ENCODE results near the gene ACP4.

The ACP4 gene

DNA sequence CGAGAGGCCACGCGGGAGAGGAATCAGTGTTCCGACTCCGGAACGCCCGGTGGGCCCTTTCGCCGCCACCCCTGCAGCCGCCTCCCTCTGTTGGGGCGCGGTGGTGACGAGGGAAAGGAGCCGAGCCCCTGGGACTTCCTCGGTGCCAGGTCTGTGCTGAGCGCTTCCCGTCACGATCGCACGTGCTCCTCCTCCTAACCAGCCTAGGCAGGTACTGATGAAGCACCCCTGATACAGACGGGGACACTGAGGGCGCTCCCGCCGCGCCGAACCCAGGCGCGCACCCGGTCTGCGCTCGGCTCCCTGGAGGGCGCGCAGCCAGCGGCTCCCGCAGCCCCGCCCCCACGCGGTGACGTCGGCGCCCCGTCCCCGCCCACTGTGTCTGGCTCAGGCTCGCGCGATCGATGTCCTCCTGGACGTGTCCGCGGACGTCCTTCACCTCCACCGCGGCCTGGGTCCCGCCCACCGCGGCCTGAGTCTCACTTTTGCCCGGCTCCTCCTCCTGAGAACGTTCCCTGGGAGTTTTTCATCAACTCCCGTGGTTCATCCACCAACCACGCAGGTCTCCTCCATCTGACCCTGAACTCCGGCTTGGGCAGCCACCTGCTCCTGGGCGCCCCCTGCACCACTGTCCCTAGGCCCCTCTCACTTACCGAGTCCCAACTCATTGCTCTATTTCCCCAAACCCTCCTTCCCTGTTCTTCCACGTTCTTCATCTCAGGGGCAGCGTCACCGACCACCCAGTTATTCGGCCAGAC lies 45.7 kb downstream of the ACP4 start:
- peak; percentile 23 to 28 for DNase-seq (ENCODE audit: low spot score in 2 of 2)
- Mint-ChIP-seq H3K9me3 (no peaks in the 10 kb centered on the region), H3K27me3 (peaks cover 70% of the 10 kb centered on the region), H3K4me1 (peaks cover 18% of the 10 kb centered on the region), H3K36me3 (ENCODE audit: insufficient read depth) (peaks cover 2% of the 10 kb centered on the region), H3K4me3 (peak overlapping the region; percentile 79), H3K27ac (ENCODE audit: low read depth) (no peak overlapping the region)
- ATAC-seq (replicated peaks; ENCODE audit: extremely low read depth, poor library complexity, severe bottlenecking) = peak; percentile 46

DNA sequence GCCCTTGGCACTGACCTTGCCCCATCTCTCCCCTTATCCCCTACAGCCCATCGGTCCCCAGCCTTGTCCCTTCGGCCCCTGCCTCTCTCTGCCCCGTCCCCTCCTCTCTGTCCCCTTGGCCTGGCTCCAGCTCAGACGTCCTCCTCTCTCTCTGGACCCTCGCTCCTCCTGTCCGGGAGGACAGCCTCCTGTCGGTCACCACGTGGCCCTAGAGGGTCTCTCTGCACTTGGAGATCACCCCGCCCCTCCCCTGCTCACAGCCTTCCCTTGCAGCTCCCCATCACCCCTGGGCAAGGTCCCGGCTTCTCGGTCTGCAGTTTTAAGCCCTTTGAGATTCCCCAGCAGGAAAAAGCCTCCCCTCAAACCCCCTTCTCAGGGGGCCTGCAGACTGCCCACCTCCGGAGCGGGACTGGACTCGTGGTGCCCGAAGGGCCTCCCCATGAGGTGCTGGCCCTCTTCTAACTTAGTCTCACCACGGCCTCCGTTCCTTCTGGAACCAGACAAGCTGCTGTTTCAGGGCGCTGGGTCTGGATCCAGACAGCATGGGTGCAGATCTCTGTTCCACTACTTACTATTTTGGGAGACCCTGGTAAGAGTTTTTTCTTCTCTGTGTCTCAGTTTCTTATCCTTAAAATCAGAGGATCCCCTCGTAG lies 46.5 kb downstream of the ACP4 start:
- ATAC-seq (replicated peaks; ENCODE audit: extremely low read depth, poor library complexity, severe bottlenecking) = no peak
- Mint-ChIP-seq H3K4me1 (peaks cover 18% of the 10 kb centered on the region), H3K27ac (ENCODE audit: low read depth) (no peak overlapping the region)

DNA sequence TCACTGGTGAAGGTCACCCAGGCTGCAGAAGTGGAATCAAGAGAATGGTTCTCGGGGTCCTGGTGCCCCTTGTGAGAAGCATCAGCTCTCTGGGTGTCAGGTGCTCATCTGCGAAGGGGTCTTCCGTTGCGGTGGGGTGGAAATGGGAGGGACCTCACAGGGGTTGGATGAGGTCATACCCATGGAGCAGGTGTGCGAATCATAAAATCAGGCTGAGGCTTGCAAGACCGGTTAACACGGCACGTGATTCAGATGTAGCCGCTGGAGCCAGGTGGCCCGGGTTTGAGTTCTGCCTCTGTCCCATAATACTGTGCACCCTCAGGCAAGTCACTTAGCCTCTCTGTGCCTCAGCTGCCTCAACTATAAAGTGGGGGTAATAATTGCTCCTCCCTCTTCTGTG lies 47.1 kb downstream of the ACP4 start:
- no peak overlapping the region for H3K4me3 Mint-ChIP-seq

More for the DNA sequence above, 46.5 kb downstream of the ACP4 start:
- DNase-seq (ENCODE audit: low spot score in 2 of 2) = no peak
- Mint-ChIP-seq H3K36me3 (ENCODE audit: insufficient read depth) (peaks cover 2% of the 10 kb centered on the region), H3K4me3 (peak overlapping the region; percentile 79), H3K27me3 (peaks cover 63% of the 10 kb centered on the region), H3K9me3 (no peaks in the 10 kb centered on the region)

DNA sequence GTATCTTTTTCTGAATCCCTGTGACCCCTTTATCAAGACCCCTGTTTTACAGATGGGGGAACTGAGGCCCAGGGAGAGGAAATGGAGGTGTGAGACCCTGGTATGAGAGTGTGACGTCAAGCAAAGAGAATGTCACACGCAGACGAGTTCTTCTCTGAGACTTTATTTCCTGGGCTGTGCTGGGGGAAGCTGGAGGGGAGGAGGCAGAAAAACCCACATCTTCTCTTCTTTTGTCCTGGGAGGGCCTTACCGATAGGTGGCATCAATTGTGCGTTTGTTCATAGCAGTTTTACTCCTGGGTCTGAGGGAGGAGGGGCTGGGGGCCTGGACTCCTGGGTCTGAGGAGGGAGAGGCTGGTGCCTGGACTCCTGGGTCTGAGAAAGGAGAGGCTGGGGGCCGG lies 48.0 kb downstream of the ACP4 start:
- Mint-ChIP-seq H3K36me3 (ENCODE audit: insufficient read depth) (peaks cover 2% of the 10 kb centered on the region), H3K9me3 (peaks cover 2% of the 10 kb centered on the region), H3K4me1 (peaks cover 18% of the 10 kb centered on the region), H3K27ac (ENCODE audit: low read depth) (no peak overlapping the region), H3K4me3 (no peak overlapping the region), H3K27me3 (peaks cover 48% of the 10 kb centered on the region)
- DNase-seq (ENCODE audit: low spot score in 2 of 2) (no peak), ATAC-seq (replicated peaks; ENCODE audit: extremely low read depth, poor library complexity, severe bottlenecking) (no peak)

More for the DNA sequence above, 47.1 kb downstream of the ACP4 start:
- Mint-ChIP-seq H3K9me3 (no peaks in the 10 kb centered on the region), H3K4me1 (peaks cover 18% of the 10 kb centered on the region), H3K27me3 (peaks cover 57% of the 10 kb centered on the region), H3K36me3 (ENCODE audit: insufficient read depth) (peaks cover 2% of the 10 kb centered on the region), H3K27ac (ENCODE audit: low read depth) (no peak overlapping the region)
- ATAC-seq (replicated peaks; ENCODE audit: extremely low read depth, poor library complexity, severe bottlenecking) (no peak), DNase-seq (ENCODE audit: low spot score in 2 of 2) (no peak)

DNA sequence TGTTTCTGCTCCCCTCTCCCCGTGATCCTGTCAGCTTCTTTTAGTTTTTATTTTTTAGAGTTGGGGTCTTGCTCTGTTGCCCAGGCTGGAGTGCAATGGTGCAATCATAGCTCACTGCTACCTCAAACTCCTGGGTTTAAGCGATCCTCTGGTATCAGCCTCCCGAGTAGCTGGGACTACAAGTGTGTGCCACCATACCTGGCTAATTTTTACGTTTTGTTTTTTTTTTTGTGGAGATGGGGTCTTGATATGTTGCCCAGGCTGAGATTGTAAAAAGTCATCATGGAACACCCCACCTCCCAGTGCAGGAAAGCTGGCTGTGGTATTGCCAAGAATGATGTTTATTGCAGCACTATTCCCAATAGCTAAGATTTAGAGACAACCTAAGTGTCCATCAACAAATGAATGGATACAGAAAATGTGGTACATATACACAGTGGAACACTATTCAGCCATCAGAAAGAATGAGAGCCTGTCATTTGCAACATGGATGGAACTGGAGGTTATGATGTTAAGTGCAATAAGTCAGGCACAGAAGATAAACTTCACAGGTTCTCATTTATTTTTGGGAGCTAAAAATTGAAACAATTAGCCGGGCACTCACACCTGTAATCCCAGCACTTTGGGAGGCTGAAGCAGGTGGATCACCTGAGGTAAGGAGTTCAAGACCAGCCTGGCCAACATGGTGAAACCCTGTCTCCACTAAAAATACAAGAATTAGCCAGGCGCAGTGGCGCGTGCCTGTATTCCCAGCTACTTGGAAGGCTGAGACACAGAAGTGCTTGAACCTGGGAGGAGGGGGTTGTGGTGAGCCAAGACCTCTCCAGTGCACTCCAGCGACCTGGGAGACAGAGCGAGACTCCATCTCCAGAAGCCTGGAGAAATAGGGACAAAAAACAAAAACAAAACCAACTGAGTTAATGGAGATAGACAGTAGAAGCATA lies 49.8 kb downstream of the ACP4 start:
- Mint-ChIP-seq H3K27me3 (peaks cover 50% of the 10 kb centered on the region), H3K4me1 (peaks cover 18% of the 10 kb centered on the region), H3K36me3 (ENCODE audit: insufficient read depth) (peaks cover 2% of the 10 kb centered on the region), H3K4me3 (no peak overlapping the region), H3K27ac (ENCODE audit: low read depth) (no peak overlapping the region), H3K9me3 (peaks cover 14% of the 10 kb centered on the region)
- DNase-seq (ENCODE audit: low spot score in 2 of 2) (no peak), ATAC-seq (replicated peaks; ENCODE audit: extremely low read depth, poor library complexity, severe bottlenecking) (no peak)

DNA sequence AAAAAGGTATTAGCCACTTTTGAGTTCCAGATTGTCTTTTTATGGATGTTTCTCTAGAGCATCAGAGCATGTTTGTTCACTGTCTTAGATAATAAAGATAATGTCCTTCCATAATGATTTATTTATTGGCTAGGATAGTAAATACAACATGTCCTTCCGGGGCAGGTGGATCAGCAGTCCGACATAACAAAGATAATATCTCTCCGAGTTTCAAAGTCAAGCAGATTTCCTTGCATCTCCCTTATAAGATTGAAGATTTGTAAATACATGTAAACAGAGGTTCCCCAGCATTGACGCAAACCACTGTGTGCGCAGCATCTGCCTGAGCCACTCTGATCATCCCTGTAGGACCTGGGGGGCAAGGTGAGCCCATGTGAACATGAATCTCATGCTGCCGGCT lies 51.9 kb downstream of the ACP4 start:
- H3K36me3 Mint-ChIP-seq (ENCODE audit: insufficient read depth) = no peaks in the 10 kb centered on the region

DNA sequence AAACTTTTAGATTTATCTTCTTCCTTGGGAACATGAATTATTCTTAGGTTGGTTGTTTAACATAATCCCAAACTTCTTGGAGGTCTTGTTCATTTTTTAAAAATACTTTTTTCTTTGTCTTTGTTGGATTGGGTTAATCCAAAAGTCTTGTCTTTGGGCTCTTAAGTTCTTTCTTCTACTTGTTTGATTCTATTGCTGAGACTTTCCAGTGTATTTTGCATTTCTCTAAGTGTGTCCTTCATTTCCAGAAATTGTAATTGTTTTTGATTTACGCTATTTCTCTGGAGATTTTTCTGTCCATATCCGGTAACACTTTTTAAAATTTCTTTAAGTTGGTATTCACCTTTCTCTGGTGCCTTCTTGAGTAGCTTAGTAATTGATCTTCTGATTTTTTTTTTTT lies 53.0 kb downstream of the ACP4 start:
- Mint-ChIP-seq H3K27ac (ENCODE audit: low read depth) (no peak overlapping the region), H3K36me3 (ENCODE audit: insufficient read depth) (no peaks in the 10 kb centered on the region)

More for the DNA sequence above, 51.9 kb downstream of the ACP4 start:
- ATAC-seq (replicated peaks; ENCODE audit: extremely low read depth, poor library complexity, severe bottlenecking) = no peak
- Mint-ChIP-seq H3K4me1 (no peaks in the 10 kb centered on the region), H3K9me3 (peaks cover 17% of the 10 kb centered on the region), H3K27ac (ENCODE audit: low read depth) (no peak overlapping the region), H3K27me3 (peaks cover 32% of the 10 kb centered on the region), H3K4me3 (no peak overlapping the region)
- no peak for DNase-seq (ENCODE audit: low spot score in 2 of 2)

DNA sequence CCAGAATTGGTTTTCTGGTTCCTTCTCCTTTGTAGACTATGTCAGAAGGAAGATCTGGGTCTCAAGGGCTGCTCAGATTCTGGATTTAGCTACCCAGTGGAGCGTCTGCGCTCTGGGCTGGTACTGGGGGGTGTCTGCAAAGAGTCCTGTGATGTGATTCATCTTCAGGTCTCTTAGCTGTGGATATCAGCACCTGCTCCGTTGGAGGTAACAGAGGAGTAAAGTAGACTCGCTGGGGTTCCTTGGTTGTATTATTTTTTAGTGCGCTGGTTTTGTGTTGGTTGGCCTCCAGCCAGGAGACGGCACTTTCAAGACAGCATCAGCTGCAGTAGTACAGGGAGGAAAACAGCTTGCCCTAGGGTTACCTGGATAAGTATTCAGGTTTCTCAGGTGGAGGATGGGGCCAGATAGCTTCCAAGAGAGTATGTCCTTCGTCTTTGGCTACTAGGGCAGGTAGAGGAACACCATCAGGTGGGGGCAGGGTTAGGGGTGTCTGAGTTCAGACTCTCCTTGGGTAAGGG lies 53.5 kb downstream of the ACP4 start:
- Mint-ChIP-seq H3K27me3 (peaks cover 23% of the 10 kb centered on the region), H3K4me3 (no peak overlapping the region), H3K36me3 (ENCODE audit: insufficient read depth) (no peaks in the 10 kb centered on the region), H3K4me1 (no peaks in the 10 kb centered on the region), H3K9me3 (peaks cover 17% of the 10 kb centered on the region), H3K27ac (ENCODE audit: low read depth) (no peak overlapping the region)
- ATAC-seq (replicated peaks; ENCODE audit: extremely low read depth, poor library complexity, severe bottlenecking) (no peak), DNase-seq (ENCODE audit: low spot score in 2 of 2) (no peak)

More for the DNA sequence above, 53.0 kb downstream of the ACP4 start:
- peaks cover 22% of the 10 kb centered on the region for H3K27me3 Mint-ChIP-seq
- H3K9me3 Mint-ChIP-seq = peaks cover 17% of the 10 kb centered on the region
- no peak overlapping the region for H3K4me3 Mint-ChIP-seq
- no peaks in the 10 kb centered on the region for H3K4me1 Mint-ChIP-seq
- DNase-seq (ENCODE audit: low spot score in 2 of 2) (no peak), ATAC-seq (replicated peaks; ENCODE audit: extremely low read depth, poor library complexity, severe bottlenecking) (no peak)

DNA sequence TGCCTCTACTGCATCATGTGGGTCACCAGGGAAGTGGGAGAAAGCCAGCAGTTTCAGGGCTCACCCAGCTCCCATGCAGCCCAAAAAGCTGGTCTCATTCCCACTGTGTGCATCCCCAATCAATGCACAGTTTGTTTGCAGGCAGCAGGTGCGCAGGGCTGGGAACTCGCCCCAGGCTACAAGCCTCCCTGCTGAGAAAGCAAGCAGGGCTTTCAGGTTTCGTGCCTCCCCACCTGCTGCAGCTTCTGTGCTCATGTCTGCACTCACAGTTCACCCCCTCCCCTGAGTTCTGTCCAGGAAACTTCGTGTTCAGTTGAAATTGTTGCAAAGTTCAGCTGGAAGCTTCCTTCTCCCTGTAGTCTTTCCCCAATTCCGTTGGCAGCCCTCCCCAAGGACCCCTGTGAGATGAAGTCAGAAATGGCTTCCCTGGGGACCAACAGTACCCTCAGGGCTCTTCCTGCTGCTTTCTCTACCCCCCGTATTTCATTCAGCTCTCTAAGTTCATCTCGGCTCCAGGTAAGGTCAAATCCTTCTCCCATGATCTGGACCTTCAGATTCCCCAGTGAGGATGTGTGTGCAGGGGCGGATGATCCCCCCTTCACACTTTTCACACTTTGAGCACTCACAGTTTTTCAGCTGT lies 54.2 kb downstream of the ACP4 start:
- Mint-ChIP-seq H3K4me1 (no peaks in the 10 kb centered on the region), H3K9me3 (peaks cover 17% of the 10 kb centered on the region), H3K4me3 (no peak overlapping the region), H3K36me3 (ENCODE audit: insufficient read depth) (no peaks in the 10 kb centered on the region), H3K27ac (ENCODE audit: low read depth) (no peak overlapping the region), H3K27me3 (peaks cover 30% of the 10 kb centered on the region)
- ATAC-seq (replicated peaks; ENCODE audit: extremely low read depth, poor library complexity, severe bottlenecking) (no peak), DNase-seq (ENCODE audit: low spot score in 2 of 2) (no peak)
